ACC112 (cell line): ENCODE results near the gene CASP8AP2.

Experiments used
- H2AFZ ChIP-seq: fragments of 200-600 bp; sonication (generic); one replicate; pipeline ENCODE4 v1.6.0; 2017; ENCODE audit warnings: antibody characterized with exemption, low read length; ENCODE audit not compliant: unreplicated experiment
- H3K27ac ChIP-seq: fragments of 200-600 bp; sonication (generic); 2 replicates; pipeline ENCODE4 v1.5.1; 2014; ENCODE audit warnings: low read depth, mild to moderate bottlenecking, antibody characterized with exemption, low read length, moderate library complexity
- H3K27me3 ChIP-seq: fragments of 200-600 bp; sonication (generic); 2 replicates; pipeline ENCODE4 v1.6.1; 2014; ENCODE audit warnings: mild to moderate bottlenecking, antibody characterized with exemption, low read length, moderate library complexity, mixed read lengths; ENCODE audit not compliant: insufficient read depth
- H3K36me3 ChIP-seq: fragments of 200-600 bp; sonication (generic); 2 replicates; pipeline ENCODE4 v1.6.1; 2016; ENCODE audit warnings: mild to moderate bottlenecking, antibody characterized with exemption, low read length, moderate library complexity, mixed read lengths; ENCODE audit not compliant: insufficient read depth
- H3K4me1 ChIP-seq: fragments of 200-600 bp; sonication (generic); one replicate; pipeline ENCODE4 v1.6.1; 2016; ENCODE audit warnings: low read length, mixed read lengths; ENCODE audit not compliant: insufficient read depth, unreplicated experiment, control insufficient read depth
- H3K4me3 ChIP-seq: fragments of 200-600 bp; sonication (generic); 2 replicates; pipeline ENCODE4 v1.5.1; 2014; ENCODE audit warnings: mild to moderate bottlenecking, low read depth, low read length
- H3K79me2 ChIP-seq: fragments of 200-600 bp; sonication (generic); one replicate; pipeline ENCODE4 v1.6.0; 2016; ENCODE audit warnings: low read length; ENCODE audit not compliant: control insufficient read depth, unreplicated experiment, insufficient read depth

Gene CASP8AP2

GRCh38 chr6:89917216-89917615 lies 87.5 kb downstream of the CASP8AP2 start:
- Histone ChIP-seq H3K36me3 (no peaks in the 10 kb centered on the region), H3K27me3 (no peaks in the 10 kb centered on the region), H3K4me1 (no peaks in the 10 kb centered on the region), H3K4me3 (no peak overlapping the region), H3K27ac (no peak overlapping the region), H3K79me2 (no peaks in the 10 kb centered on the region), H2AFZ (no peak overlapping the region)

- Histone ChIP-seq H3K27ac (no peak overlapping the region), H2AFZ (no peak overlapping the region), H3K4me3 (no peak overlapping the region), H3K27me3 (no peaks in the 10 kb centered on the region), H3K36me3 (no peaks in the 10 kb centered on the region), H3K79me2 (no peaks in the 10 kb centered on the region), H3K4me1 (no peaks in the 10 kb centered on the region)
Observed at GRCh38 chr6:89917801-89918366, 88.2 kb downstream of the CASP8AP2 start.
